Measurements from ENCODE around the gene HOXA9.

The HOXA9 gene

DNA sequence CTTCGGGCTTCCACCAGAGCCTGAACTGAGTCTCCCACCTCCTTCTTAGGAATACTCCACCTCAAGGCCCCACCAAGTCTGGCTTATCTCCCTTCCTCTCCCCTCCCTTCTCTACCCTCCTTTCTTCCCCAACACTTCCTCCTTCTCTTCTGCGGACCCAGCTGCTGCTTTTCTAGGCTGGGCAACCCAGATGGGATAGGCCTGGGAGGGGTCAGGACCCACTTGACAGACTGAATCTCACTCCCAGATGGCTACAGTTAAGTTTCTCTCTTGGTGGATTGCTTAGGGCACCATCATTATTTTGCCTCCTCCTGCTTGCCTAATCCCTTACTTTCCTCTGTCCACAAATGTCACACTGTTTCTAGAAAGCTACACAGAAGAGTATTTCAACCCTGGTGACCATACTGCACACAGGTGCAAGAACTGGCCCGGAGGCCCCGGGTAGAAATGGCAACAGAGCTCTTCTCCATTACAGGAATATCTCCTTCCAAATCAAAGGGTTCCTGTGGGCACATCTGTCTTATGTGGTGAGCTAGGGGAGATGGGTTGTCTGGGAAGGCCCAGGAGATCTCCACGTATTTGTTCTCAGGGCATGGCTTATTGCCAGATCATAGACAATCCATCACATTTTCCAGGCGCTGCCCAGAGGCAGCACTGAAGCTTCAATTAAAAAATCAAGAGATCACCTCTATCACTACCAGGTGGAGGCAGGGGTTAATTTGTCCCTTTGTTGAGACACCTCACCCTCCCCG, 24.8 kb upstream of the HOXA9 start:
- TF ChIP-seq, protein P1, sequence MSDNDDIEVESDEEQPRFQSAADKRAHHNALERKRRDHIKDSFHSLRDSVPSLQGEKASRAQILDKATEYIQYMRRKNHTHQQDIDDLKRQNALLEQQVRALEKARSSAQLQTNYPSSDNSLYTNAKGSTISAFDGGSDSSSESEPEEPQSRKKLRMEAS (IDR thresholded peaks at IDR 0.05; ENCODE audit: low read depth, low read length): no peak
- TF ChIP-seq POLR2A (IDR thresholded peaks at IDR 0.05; ENCODE audit: extremely low read depth, insufficient read length): no peak
- TF ChIP-seq MYC (IDR thresholded peaks at IDR 0.05; ENCODE audit: low read depth, low read length): no peak
- TF ChIP-seq, protein P2, sequence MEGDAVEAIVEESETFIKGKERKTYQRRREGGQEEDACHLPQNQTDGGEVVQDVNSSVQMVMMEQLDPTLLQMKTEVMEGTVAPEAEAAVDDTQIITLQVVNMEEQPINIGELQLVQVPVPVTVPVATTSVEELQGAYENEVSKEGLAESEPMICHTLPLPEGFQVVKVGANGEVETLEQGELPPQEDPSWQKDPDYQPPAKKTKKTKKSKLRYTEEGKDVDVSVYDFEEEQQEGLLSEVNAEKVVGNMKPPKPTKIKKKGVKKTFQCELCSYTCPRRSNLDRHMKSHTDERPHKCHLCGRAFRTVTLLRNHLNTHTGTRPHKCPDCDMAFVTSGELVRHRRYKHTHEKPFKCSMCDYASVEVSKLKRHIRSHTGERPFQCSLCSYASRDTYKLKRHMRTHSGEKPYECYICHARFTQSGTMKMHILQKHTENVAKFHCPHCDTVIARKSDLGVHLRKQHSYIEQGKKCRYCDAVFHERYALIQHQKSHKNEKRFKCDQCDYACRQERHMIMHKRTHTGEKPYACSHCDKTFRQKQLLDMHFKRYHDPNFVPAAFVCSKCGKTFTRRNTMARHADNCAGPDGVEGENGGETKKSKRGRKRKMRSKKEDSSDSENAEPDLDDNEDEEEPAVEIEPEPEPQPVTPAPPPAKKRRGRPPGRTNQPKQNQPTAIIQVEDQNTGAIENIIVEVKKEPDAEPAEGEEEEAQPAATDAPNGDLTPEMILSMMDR (IDR thresholded peaks at IDR 0.05; ENCODE audit: low read depth, low read length): no peak
- no peak overlapping the region for H3K4me3 ChIP-seq (ENCODE audit: low read depth, low read length)
- peak; percentile 43 for DNase-seq (ENCODE audit: low read depth)

DNA sequence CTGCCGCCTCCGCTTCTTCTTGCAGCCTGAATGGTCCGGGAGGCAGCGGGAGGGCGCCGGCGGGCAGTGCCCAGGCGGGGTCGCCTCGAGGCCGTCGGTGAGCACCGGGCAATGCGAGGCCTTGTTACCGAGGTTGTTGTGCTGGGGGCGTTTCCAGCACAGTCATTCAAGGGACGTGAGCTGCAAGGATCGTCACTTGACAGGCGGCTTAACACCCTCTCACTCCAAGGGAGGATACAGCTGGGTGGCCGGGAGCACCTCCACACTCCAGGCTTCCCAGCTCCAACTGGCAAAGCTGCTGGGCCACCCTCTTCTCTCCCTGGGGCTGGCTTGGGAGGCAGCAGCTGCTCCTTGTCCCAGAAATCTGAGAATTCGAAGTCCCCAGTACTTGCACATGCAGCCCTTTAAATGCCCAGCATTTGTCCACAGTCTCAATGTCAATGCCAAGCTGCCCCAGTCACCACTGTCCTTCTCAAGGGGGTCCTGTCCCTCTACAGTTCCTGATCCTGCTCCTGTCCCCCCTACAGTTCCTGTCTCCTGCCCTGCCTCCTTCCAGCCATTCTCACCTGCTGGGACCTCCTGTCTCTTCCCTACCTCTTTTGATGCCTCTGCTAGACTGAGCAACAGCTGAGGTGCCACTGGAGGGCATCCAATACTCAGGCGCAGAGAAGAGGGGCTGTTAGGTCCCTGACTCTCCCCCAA, 24.1 kb upstream of the HOXA9 start:
- peak overlapping the region; percentile 75 for H3K4me3 ChIP-seq (ENCODE audit: low read depth, low read length)
- TF ChIP-seq POLR2A (IDR thresholded peaks at IDR 0.05; ENCODE audit: extremely low read depth, insufficient read length) (peak; percentile 24), MYC (IDR thresholded peaks at IDR 0.05; ENCODE audit: low read depth, low read length) (no peak)
- TF ChIP-seq, protein P1 (IDR thresholded peaks at IDR 0.05; ENCODE audit: low read depth, low read length): no peak
- TF ChIP-seq, protein P2 (IDR thresholded peaks at IDR 0.05; ENCODE audit: low read depth, low read length): peak; percentile 7
- peak; percentile 56 for DNase-seq (ENCODE audit: low read depth)

DNA sequence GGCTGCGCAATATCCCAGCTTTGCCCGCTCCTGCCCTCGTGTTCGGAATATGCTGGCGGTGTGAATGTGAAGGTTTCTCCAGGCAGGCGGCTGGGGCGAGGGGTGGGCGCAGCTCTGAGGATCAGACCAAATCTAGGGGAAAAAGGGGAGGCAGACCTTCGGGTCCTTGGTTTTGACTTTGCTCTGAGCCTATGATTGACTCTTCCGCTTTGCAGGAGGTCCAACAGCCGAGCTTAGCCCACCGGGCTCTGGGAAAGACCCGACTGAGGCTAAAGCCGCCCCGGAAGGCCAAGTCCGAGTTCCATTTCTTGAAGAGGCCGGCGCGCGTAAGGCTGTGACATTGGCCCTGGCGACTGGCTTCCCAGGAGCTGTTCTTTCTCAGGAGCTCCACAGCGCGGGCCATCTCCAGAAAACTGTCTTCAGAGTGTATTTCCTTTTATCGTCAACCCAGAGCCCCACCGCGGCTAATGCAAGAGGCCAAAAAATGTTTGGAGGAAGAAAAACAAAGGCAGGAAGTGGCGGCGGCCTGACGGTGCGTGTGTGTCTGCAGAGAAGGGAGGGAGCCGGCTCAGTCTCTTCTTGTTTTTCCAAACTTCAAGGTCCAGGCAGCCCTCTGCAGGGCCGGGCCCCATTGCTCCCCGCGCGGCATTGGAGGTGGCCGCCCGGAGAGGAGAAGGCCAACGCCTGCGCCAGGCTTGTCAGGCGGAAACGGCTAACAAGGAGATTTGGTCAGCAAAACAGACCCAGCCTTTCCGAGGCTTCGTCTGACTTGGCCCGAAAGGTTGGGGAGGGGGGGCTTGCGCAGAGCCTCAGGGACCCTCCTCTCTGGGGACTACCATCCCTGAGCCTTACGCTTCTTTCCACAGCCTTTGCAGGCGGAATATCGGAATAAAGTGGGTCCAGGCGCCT, 23.3 kb upstream of the HOXA9 start:
- peak; percentile 91 for DNase-seq (ENCODE audit: low read depth)
- H3K4me3 ChIP-seq (ENCODE audit: low read depth, low read length): peak overlapping the region; percentile 75
- TF ChIP-seq MYC (IDR thresholded peaks at IDR 0.05; ENCODE audit: low read depth, low read length) (peak; percentile 54), POLR2A (IDR thresholded peaks at IDR 0.05; ENCODE audit: extremely low read depth, insufficient read length) (peak; percentile 30)
- TF ChIP-seq, protein P1 (IDR thresholded peaks at IDR 0.05; ENCODE audit: low read depth, low read length): peak; percentile 64
- TF ChIP-seq, protein P2 (IDR thresholded peaks at IDR 0.05; ENCODE audit: low read depth, low read length): no peak

DNA sequence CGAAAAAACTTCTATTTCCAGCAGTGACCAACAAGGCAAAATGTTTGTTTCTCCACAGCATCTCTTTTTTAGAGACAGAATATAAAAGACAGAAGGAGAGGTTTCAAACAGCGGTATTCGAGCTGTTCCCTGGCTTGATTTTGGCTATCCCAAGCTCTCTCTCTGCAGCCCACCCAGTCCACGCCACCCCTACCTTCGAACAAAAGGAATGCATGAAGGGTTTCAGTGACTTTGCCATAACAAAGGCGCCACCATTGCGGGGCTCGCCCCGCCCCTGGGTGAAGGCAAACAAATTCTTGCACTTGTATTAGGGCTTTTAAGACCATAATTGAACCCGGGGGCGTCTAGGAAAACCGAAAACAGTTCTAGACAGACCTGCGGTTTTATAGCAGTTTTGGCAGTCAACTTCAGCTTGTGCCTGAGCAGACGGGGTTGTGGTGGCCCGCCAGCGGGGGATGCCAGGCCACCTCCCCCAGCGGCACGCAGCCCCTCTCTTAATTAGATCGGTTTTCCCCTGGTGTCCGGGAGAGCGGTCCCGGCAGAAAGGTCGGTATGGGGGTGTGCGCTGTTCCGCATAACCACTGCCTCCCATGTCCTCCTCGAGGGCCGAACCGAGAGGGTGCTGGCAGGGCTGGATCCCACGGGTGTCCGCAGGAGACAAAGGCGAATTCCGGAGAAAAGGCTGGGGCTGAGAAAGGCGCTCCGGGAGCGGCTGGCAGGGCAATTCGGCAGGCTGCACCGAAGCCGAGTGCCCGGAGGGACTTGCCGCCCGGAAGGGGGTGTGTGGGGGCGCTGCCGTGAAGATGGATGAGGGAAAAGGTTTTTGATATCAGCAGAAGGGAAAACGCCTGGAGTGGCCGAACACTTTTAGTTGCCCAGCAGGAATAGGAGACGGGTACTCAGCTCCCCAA, 22.4 kb upstream of the HOXA9 start:
- peak; percentile 84 for DNase-seq (ENCODE audit: low read depth)
- TF ChIP-seq, protein P1 (IDR thresholded peaks at IDR 0.05; ENCODE audit: low read depth, low read length): no peak
- TF ChIP-seq MYC (IDR thresholded peaks at IDR 0.05; ENCODE audit: low read depth, low read length): peak; percentile 46; the same call in 1 of the 2 replicates
- TF ChIP-seq, protein P2 (IDR thresholded peaks at IDR 0.05; ENCODE audit: low read depth, low read length): peak; percentile 5
- H3K4me3 ChIP-seq (ENCODE audit: low read depth, low read length): peak overlapping the region; percentile 75

Data from NB4 (cell line).